GM21447 (cell line): ENCODE results near the gene FOXL3.

ENCODE experiments used
- ATAC-seq: cut with Tn5 transposase; IDR thresholded peaks from one replicate; pipeline ENCODE4 v1.9.1; 2021; ENCODE audit not compliant: unreplicated experiment

Gene FOXL3

GRCh38 chr7:318878-319661 lies 29.1 kb downstream of the FOXL3 start:
- ATAC-seq: no peak

DNA sequence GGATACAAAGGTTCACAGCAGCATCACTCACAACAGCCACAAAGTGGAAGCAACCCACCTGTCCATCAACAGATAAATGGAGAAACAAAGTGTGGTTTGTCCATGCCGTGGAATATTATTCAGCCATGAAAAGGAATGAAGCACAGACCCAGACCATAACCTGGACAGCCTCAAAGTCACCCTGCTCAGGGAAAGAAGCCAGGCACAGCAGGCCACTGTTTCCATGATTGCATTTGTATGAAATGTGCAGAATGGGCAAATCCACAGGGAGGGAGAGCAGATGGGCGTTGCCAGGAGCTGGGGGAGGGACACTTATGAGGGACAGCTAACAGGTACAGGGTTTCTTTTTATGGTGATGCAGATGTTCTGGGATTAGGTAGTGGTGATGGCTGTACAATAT lies 30.3 kb downstream of the FOXL3 start:
- ATAC-seq: no peak

GRCh38 chr7:322111-322671 lies 32.2 kb downstream of the FOXL3 start:
- ATAC-seq: no peak

DNA sequence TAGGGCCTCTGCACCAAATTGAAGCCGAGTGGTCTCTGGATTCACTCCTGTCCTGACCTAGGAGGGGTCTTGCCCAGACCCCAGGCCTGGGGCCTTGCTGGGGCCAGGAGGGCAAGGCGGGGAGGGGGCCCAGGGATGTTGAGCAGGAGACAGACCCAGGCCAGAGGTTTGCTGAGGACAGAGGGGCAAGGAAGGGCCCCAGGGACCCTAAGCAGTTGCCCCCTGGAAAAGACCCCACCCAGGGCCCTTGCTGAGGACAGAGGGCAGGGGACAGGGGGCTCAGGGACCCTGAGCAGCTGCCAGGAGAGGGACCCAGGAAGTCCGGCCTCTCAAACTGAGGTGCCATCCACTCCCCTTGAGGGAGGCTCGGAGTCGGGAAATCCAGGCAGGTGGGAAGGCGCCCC lies 32.7 kb downstream of the FOXL3 start:
- no peak for ATAC-seq

- no peak for ATAC-seq
Observed at GRCh38 chr7:323410-323809, 33.4 kb downstream of the FOXL3 start.

DNA sequence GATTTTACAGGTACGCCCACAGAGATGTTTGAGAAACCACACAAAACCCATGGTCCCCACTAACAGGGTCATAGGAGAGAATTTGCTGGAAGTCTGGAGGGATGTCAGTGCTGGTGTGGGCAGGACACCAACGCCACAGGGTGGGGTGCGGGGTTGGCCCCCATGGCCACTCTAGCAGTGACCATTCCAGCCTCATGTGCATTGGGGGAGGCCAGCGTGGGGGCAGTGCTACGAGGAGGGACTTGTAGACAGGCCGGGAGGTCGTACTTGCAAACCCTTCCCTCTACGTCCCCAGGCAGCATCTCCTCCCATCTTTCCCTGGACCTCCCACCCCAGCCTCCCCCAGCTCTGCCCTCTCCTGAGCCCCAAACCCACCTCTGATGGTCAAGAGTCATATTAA lies 34.0 kb downstream of the FOXL3 start:
- ATAC-seq: no peak

DNA sequence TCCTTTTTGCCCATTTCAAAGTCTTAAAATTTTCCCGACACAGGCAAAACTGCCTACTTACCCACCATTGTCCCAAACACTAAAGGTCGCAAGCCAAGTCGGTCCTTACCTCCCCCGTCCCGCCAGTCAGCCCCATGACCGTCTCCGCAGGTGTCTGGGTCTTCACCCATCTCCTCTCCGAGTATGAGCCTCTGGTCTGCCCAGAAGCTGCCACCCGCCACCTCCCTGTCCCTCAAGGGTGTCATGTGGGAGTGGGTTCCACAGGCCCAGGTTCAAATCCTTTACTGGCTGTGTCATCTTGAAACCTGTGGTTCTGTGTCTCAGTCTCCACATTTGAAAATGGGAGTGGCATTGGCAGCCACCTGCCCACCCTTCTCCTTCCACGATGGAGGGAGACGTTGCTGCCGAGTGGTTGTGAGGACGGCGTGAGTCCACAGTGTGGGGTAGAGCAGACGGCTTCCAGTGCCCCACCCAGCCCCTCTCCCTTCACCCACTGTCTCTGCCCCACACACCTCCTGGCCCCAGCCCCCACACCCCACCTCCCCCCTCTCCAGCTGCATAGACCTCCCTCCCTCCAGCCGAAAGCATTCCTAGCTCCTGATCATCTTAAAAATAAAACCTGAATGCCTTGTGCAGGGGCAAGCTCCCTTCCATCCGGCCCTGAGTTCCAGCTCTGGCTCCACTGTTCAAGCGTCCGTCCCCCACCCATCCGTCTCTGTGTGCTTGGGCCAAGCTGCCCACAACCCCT lies 35.3 kb downstream of the FOXL3 start:
- ATAC-seq: no peak

- no peak for ATAC-seq
Observed at GRCh38 chr7:325811-326210, 35.8 kb downstream of the FOXL3 start.

- ATAC-seq: no peak
Observed at GRCh38 chr7:326273-326672, 36.3 kb downstream of the FOXL3 start.

GRCh38 chr7:326809-327232 lies 36.9 kb downstream of the FOXL3 start:
- ATAC-seq: no peak

GRCh38 chr7:327233-327931 lies 37.4 kb downstream of the FOXL3 start:
- ATAC-seq: no peak

DNA sequence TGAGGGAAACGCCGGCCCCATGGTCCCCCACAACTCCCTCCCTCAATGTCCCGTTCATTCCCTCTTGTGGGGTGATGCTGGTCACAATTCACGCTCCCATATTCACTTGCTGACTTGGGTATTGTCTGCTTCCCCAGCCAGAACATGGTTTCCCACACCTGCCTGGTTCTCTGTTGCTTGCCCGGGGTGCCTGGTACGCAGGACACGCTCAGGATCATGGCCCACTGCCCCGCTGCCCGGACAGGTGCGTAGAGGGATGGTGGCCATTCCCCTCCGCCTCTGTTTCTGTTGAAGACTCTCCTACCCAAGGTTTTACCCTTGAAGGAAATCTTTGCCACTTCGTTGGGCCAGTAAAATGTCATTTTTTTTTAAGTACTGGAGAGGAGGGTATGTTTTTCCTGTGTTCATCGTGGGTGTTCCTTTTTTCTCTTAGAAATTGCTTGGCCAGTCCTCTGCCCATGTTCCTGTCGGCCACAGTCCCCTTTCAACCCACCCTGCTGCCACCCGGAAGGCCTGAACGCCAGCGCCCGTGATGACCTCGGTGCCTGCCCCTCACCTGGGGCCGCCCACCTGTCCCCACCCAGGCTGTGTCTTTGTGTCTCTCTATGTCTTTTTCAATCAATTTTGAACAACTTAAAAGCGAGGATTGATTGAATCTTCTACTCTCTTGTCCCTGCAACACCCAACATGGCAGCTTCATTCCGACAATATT lies 38.2 kb downstream of the FOXL3 start:
- ATAC-seq: no peak

- no peak for ATAC-seq
Observed at GRCh38 chr7:329691-330281, 39.8 kb downstream of the FOXL3 start.

DNA sequence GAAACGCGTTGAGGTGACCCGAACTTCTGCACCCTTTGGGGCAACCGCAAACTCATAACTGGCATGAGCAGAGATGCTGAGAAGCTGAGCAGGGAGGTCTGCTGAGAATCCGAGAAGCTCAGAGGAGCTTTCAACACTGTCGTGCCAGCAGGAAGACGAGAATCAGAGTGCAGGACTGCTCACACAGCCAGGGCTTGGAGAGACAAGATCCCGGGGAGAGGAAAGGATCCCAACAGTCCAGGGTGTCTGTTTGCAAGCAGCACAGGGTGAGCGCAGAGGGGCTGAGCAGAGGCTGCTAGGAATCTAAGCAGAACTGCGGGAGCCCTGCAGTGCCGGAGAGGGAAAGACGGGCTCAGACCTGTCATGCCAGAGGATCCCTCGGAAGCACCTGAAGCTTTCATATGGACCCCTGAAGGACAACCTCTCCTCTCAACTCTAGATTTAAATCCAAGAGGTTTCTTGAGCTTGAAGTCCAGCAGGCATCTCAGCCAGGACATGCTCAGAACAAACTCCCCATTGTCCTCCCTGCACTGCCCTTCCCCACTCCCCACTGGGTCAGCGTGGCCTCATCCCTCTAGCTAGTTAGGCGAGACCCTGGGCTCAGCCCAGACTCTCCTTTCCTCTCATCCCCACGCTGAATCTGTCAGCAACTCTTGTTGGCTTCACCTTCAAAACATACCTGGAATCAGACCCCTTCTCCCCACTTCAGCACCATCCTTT lies 40.7 kb downstream of the FOXL3 start:
- no peak for ATAC-seq

GRCh38 chr7:332020-332517 lies 42.1 kb downstream of the FOXL3 start:
- ATAC-seq: no peak

DNA sequence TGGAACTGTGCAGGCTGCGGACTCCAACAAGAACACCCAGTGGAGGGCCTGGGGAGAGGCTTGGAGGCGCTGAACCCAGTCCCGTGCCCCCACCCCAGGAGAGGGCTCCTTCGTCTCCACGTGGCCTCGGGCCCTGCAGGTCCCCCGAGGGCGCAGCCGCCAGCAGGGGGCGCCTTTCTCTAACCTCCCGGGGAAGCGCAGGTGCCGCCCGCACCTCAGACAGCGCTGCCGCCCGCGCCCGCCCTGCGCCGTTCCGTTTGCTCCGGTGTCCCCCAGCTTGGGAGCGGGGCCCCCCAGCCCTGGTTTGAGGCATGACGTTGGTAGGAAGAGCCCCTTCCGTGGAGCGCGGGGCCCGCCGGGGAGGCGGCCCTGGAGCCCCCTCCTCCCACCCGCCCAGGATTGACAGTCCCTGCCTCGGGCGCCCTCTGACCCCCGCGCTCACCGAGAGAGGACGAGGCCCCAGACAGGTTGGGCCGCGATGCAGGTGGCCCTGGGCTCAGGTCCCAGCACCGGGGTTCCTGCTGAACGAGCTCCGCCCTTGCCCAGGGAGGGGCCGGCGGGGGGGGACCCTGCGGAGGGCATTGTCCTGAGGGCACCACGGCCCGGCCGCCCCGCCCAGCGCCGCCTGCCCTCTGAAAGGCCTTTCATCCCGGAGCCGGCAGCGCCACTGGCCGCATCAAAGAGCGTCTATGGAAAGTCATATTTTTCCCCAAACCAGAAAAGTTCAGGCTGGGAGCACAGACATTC lies 42.8 kb downstream of the FOXL3 start:
- ATAC-seq: no peak

DNA sequence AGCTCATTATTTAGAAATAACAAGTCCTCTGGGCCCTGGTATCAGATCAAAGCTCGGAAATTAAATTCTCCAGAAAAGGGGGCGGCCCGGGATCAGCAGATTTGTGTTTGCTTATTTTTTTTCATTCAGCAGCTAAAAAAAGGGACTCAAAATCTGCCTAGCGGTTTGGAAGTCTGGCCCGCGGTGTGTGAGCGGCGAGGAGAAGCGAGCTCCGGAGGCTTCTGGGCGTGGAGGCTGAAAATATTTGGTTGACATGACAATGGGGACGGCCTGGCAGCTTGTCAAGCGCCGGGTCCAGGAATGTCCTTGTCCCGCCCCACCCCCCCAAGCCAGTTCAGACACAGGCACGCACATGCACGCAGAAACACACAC lies 43.4 kb downstream of the FOXL3 start:
- ATAC-seq: no peak

GRCh38 chr7:334618-335357 lies 44.8 kb downstream of the FOXL3 start:
- no peak for ATAC-seq
